Measurements from ENCODE around the gene SPIRE1.
"Not testable (repeated sequence)": the region's sequence is repeated elsewhere in the genome, so short reads cannot be mapped to it uniquely, and the experiment has no call there.

SPIRE1 gene

GRCh38 chr18:12599966-12600365, 57.9 kb downstream of the SPIRE1 start:
- FAIRE-seq, result no peak
- DNase-seq (ENCODE audit: low spot score), result no peak

- DNase-seq (ENCODE audit: low spot score), result peak; percentile 27
- peak; percentile 58 for FAIRE-seq
Observed at GRCh38 chr18:12599543-12599942, 58.4 kb downstream of the SPIRE1 start.

DNA sequence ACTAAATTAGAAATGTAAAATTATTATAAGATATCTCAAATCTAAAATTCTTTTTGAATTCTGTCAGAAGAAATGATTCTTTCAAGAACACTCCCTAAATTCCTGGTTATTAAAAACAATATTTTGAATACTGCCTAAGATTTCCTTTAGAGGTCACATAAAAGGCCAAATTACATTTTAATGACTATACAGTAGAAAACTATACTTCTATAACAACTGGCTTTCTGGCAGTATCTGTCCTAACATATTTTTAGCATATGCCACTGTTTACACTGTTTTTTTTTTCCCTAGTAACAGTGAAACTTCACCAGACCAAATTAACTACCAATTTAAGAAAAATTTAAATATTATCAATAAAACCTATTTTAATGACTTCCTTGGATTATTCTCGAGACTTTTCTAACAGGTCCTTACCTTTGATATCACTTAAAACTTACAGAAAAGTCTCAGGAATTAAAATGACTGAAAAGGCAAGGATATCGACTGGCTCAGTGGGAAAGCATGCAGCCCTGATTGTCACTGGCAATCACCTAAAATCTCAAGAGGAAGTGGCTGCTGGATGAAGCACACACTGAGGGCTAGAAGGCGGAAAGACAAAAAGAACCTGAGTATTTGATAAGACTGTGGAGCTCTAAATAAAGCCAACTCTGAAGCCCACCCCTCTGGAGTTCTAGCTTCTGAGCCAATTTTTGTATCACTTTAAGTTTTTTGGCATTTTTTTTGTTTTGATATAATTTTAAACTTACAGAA, 59.6 kb downstream of the SPIRE1 start:
- DNase-seq (ENCODE audit: low spot score) (peak; percentile 52), FAIRE-seq (no peak)

GRCh38 chr18:12597760-12598159, 60.1 kb downstream of the SPIRE1 start:
- FAIRE-seq, result peak; percentile 84

DNA sequence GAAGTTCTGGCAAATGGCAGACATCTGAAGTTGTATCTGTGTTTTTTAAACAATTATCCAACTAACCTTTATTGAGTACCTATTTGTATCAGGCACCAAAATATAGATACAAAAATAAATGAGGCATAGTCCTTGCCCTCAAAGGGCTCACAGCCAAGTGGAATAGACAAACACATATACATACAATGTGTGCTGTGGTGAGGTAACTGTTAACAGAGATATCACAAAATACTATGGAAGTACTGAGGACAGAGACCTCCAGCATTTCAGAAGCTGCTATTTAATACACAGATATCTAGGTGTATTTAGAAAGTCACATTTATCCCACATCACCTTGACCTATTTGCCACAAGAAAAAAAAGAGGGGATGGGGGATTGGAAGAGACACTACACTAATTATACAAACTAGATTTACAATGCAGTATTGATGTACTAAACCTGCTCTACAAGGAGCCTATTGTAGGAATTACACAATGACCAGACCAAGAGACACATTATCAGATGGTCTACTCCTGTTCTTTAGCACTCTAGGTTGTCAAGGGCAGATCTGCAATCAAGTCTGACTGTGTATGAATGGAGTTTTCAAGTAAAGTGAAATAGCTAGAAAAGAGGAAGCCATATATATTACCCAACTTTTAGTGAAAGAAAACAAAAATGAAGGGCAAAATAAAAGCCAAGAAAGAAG, 62.2 kb downstream of the SPIRE1 start:
- DNase-seq (ENCODE audit: low spot score) (no peak), FAIRE-seq (peak; percentile 78)

More at GRCh38 chr18:12597760-12598159, 60.1 kb downstream of the SPIRE1 start:
- peak; percentile 87 for DNase-seq (ENCODE audit: low spot score)

- DNase-seq (ENCODE audit: low spot score), result no peak
- no peak for FAIRE-seq
Observed at GRCh38 chr18:12593866-12594265, 64.0 kb downstream of the SPIRE1 start.

- DNase-seq (ENCODE audit: low spot score) (no peak), FAIRE-seq (no peak)
Observed at GRCh38 chr18:12592597-12593127, 65.2 kb downstream of the SPIRE1 start.

- DNase-seq (ENCODE audit: low spot score), result no peak
- FAIRE-seq, result no peak
Observed at GRCh38 chr18:12589448-12589847, 68.5 kb downstream of the SPIRE1 start.

DNA sequence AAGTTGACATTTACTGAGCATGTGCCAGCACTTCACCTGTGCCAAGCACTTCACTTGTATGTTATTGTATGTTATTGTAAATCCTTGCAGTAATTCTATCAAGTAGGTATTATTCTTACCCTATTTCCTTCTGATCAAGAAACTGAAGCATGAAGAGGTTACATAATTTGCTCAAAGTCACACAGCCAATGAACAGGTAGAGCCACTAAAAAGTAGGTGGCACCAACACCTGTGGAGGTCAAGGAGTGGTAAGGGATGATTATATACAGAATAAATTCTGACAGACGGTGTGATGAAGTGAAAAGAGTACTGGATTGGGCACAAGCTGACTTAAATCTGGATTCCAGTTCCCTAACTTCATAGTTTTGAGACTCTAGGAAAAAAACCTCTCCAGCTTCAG, 71.0 kb downstream of the SPIRE1 start:
- no peak for DNase-seq (ENCODE audit: low spot score)
- no peak for FAIRE-seq

- FAIRE-seq, result no peak
- no peak for DNase-seq (ENCODE audit: low spot score)
Observed at GRCh38 chr18:12585218-12585617, 72.7 kb downstream of the SPIRE1 start.

GRCh38 chr18:12580630-12581342, 77.1 kb downstream of the SPIRE1 start:
- no peak for DNase-seq (ENCODE audit: low spot score)
- no peak for FAIRE-seq

DNA sequence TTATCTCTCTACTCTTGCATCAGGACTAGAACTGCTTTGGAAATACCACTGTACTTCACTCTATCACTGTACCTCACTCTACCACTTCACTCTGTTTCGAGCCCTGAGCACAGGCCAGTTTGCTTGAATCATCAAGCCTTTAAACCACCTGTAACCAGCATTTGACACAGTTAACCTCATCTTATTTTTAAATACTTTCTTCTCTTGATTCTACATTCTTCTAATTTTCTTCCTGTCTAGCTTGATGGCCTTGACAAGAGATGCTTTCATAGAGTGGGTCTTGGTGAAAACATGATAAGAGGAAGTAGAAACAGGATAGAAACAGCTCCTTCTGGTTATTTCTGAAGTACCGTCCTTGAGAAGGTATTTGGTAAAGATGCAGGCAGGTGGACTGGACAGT, 78.1 kb downstream of the SPIRE1 start:
- FAIRE-seq (no peak), DNase-seq (ENCODE audit: low spot score) (no peak)

- no peak for FAIRE-seq
Observed at GRCh38 chr18:12577848-12578247, 80.1 kb downstream of the SPIRE1 start.

GRCh38 chr18:12574494-12575185, 83.3 kb downstream of the SPIRE1 start:
- no peak for DNase-seq (ENCODE audit: low spot score)
- no peak for FAIRE-seq

More at GRCh38 chr18:12577848-12578247, 80.1 kb downstream of the SPIRE1 start:
- no peak for DNase-seq (ENCODE audit: low spot score)

DNA sequence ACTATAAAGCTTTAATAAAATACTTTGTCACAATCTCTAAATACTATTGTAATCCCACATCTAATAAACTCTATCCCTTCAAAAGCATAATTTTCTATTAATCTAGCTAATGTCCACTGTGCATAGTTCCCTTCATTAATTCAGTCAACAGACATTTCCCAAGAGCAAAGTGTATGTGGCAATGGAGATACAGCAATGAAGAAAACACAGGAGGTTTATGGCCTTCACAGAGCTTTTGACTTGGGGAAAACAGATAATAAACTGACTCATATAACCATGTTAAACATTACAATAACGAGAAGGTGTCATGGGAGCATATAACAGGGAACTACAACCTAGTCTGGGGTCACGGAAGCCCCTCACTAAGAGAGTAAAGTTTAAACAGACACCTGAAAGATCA, 86.3 kb downstream of the SPIRE1 start:
- FAIRE-seq (no peak), DNase-seq (ENCODE audit: low spot score) (no peak)

DNA sequence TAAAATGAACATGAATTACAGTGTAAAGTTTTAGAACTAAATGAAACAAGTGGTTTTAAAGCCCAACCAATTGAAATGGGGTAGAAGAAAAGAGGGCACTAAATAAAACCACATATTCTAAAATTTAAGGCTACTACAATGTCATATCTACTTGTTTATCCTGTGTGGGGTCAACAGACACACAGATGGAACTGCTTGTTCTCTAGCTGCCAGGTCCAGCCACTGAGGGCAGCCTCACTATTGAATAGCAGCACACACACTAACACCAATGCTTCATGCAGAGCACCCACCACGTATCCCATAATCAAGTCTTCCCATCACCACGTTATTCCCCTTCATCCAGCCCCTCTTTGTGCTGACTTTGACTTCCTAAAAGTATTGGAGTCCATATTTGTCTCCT, 88.1 kb downstream of the SPIRE1 start:
- peak; percentile 23 for FAIRE-seq
- DNase-seq (ENCODE audit: low spot score), result no peak

DNA sequence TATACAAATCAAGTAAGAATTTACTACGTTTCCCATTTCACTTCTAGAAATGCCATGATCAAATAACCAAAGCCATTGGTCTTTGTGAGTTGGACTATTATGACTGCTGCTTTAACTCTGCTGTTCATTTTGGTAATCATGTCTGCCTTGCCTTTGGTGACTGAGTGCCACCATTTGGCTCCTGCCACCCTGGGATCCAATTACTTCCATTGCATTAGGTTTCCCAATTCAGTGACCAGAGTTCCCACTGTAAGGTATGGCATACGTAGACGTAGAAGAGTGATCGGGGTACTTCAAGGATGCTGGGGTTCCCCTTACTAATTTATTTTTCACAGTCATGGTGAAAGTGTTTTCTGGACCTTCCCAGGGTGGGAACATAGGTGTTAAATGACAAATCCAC, 90.1 kb downstream of the SPIRE1 start:
- DNase-seq (ENCODE audit: low spot score) (no peak), FAIRE-seq (peak; percentile 61)

- no peak for FAIRE-seq
- no peak for DNase-seq (ENCODE audit: low spot score)
Observed at GRCh38 chr18:12564861-12565260, 93.0 kb downstream of the SPIRE1 start.

GRCh38 chr18:12564378-12564777, 93.5 kb downstream of the SPIRE1 start:
- FAIRE-seq (no peak), DNase-seq (ENCODE audit: low spot score) (no peak)

- FAIRE-seq, result peak; percentile 42
- not testable (repeated sequence) for DNase-seq (ENCODE audit: low spot score)
Observed at GRCh38 chr18:12560600-12560999, 97.3 kb downstream of the SPIRE1 start.

GRCh38 chr18:12559319-12559718, 98.6 kb downstream of the SPIRE1 start:
- FAIRE-seq (no peak), DNase-seq (ENCODE audit: low spot score) (no peak)

Measured in urothelium cell line (cell line).